ENCODE data around the gene MTRF1L. TPM values are rescaled to one million over a fixed set of nuclear protein-coding genes. Genes with fewer than 3 reads are reported as not detected.
"Not testable (repeated sequence)": the region's sequence is repeated elsewhere in the genome, so short reads cannot be mapped to it uniquely, and the experiment has no call there.

Gene MTRF1L
- total RNA-seq, 1 donor from 2014 or later = 21.9 TPM

- DNase-seq (ENCODE audit: low read depth) = peak; percentile 35
Observed at GRCh38 chr6:153003366-153003690, 819 bp upstream of the MTRF1L start.

- DNase-seq (ENCODE audit: low read depth) = peak; percentile 24
Observed at GRCh38 chr6:153001767-153002612, 519 bp downstream of the MTRF1L start.

- DNase-seq (ENCODE audit: low read depth) = not testable (repeated sequence)
Observed at GRCh38 chr6:153000790-153001189, 1.7 kb downstream of the MTRF1L start.

- DNase-seq (ENCODE audit: low read depth) = no peak
Observed at GRCh38 chr6:153000243-153000642, 2.3 kb downstream of the MTRF1L start.

- DNase-seq (ENCODE audit: low read depth) = not testable (repeated sequence)
Observed at GRCh38 chr6:152999538-152999937, 3.0 kb downstream of the MTRF1L start.

GRCh38 chr6:152993847-152994246 is 8.7 kb downstream of the MTRF1L start:
- DNase-seq (ENCODE audit: low read depth) = no peak

- DNase-seq (ENCODE audit: low read depth) = no peak
Observed at GRCh38 chr6:152993431-152993830, 9.1 kb downstream of the MTRF1L start.

GRCh38 chr6:152986978-152987377 is 15.5 kb downstream of the MTRF1L start:
- DNase-seq (ENCODE audit: low read depth) = no peak

GRCh38 chr6:152985300-152985699 is 17.2 kb downstream of the MTRF1L start:
- DNase-seq (ENCODE audit: low read depth) = not testable (repeated sequence)

- DNase-seq (ENCODE audit: low read depth) = no peak
Observed at GRCh38 chr6:152984513-152984872, 18.0 kb downstream of the MTRF1L start.

- peak; percentile 71 for DNase-seq (ENCODE audit: low read depth)
Observed at GRCh38 chr6:152983637-152984512, 18.6 kb downstream of the MTRF1L start.

- DNase-seq (ENCODE audit: low read depth) = peak; percentile 98
Observed at GRCh38 chr6:152982904-152983636, 19.4 kb downstream of the MTRF1L start, which contains the start of gene FBXO5. TSS of gene FBXO5 (minus strand) at chr6:152983041. CDS start at chr6:152982959, 82 bp downstream.

GRCh38 chr6:152981989-152982903 is 20.3 kb downstream of the MTRF1L start:
- DNase-seq (ENCODE audit: low read depth) = no peak

GRCh38 chr6:152981219-152981618 is 21.3 kb downstream of the MTRF1L start:
- DNase-seq (ENCODE audit: low read depth) = no peak

GRCh38 chr6:152980656-152981055 is 21.9 kb downstream of the MTRF1L start:
- DNase-seq (ENCODE audit: low read depth) = no peak

- no peak for DNase-seq (ENCODE audit: low read depth)
Observed at GRCh38 chr6:152979116-152979515, 23.4 kb downstream of the MTRF1L start.

- no peak for DNase-seq (ENCODE audit: low read depth)
Observed at GRCh38 chr6:152978058-152978457, 24.5 kb downstream of the MTRF1L start.

GRCh38 chr6:152977556-152977955 is 25.0 kb downstream of the MTRF1L start:
- no peak for DNase-seq (ENCODE audit: low read depth)

- DNase-seq (ENCODE audit: low read depth) = no peak
Observed at GRCh38 chr6:152976749-152977148, 25.8 kb downstream of the MTRF1L start.

GRCh38 chr6:152975204-152975915 is 27.1 kb downstream of the MTRF1L start:
- no peak for DNase-seq (ENCODE audit: low read depth)

Data from myocyte (in vitro differentiated cells).